H1 (cell line): ENCODE results near the gene XRN2. TPM values are rescaled to one million over a fixed set of nuclear protein-coding genes. Genes with fewer than 3 reads are reported as not detected.

Experiments used
- CTCF ChIA-PET: fragments of 300-600 bp; sonication (Branson Sonifier 250); formaldehyde crosslinking; loops from one replicate; lab custom pipeline; 2021; ENCODE audit not compliant: partially characterized antibody; lab: Charles Lee
- POLR2A ChIA-PET: fragments of 300-600 bp; sonication (Branson Sonifier 250); formaldehyde crosslinking; loops from one replicate; lab custom pipeline; 2021; ENCODE audit warnings: inconsistent platforms; ENCODE audit not compliant: partially characterized antibody; lab: Charles Lee
- DNase-seq, 2 experiments: peaks; one replicate each; pipeline versions ENCODE4 v3.0.0 to v3.0.0-alpha.2; 2010 to 2022; ENCODE audit warnings: low spot score in 2 of 2, low read depth in 1 of 2, mixed read lengths in 1 of 2
- FAIRE-seq: peaks from 2 replicates; lab custom pipeline; 2011; peaks lifted over from hg19 to GRCh38; lab: Jason Lieb, UNC
- H2AFZ ChIP-seq: 2 replicates; pipeline ENCODE4 v1.8.1; 2012; ENCODE audit warnings: low read length, inconsistent platforms
- H2AK5ac ChIP-seq: 2 replicates; pipeline ENCODE4 v1.6.1; 2013; ENCODE audit warnings: low read depth, low read length
- H2BK120ac ChIP-seq: replicated peaks from 2 replicates; pipeline ENCODE3; 2013; ENCODE audit warnings: low read depth, low read length, inconsistent platforms
- H2BK12ac ChIP-seq: 2 replicates; pipeline ENCODE4 v1.6.1; 2013; ENCODE audit warnings: low read depth, low read length
- H2BK15ac ChIP-seq: 2 replicates; pipeline ENCODE4 v1.6.1; 2013; ENCODE audit warnings: low read length
- H2BK20ac ChIP-seq: 2 replicates; pipeline ENCODE4 v1.6.1; 2013; ENCODE audit warnings: low read length
- H2BK5ac ChIP-seq: 2 replicates; pipeline ENCODE4 v1.6.1; 2013; ENCODE audit warnings: low read depth, low read length
- H3K14ac ChIP-seq: 2 replicates; pipeline ENCODE4 v1.6.1; 2013; ENCODE audit warnings: inconsistent platforms; ENCODE audit not compliant: insufficient read length
- H3K18ac ChIP-seq: 2 replicates; pipeline ENCODE4 v1.6.1; 2013; ENCODE audit warnings: low read length; ENCODE audit errors: extremely low read depth
- H3K23ac ChIP-seq: 2 replicates; pipeline ENCODE4 v1.6.1; 2013; ENCODE audit warnings: inconsistent platforms; ENCODE audit not compliant: insufficient read length
- H3K23me2 ChIP-seq: 2 replicates; pipeline ENCODE4 v1.6.1; 2013; ENCODE audit warnings: low read depth, low read length
- H3K27ac ChIP-seq: 2 replicates; pipeline ENCODE4 v1.6.1; 2011; ENCODE audit warnings: low read depth, low read length, inconsistent platforms
- H3K27me3 ChIP-seq, 4 experiments: replicated peaks in 1 of 4; 1 replicate in 1 of 4; 2 replicates in 3 of 4; pipeline versions ENCODE4 v1.6.1 to v1.8.1; 2011 to 2013; ENCODE audit warnings: low read length in 3 of 4, mild to moderate bottlenecking in 3 of 4, inconsistent platforms in 2 of 4, mixed read lengths in 2 of 4, moderate library complexity in 1 of 4; ENCODE audit not compliant: control insufficient read depth in 3 of 4, insufficient read depth in 3 of 4; ENCODE audit errors: extremely low read depth in 1 of 4
- H3K36me3 ChIP-seq, 4 experiments: 2 replicates each; pipeline versions ENCODE4 v1.6.1 to v1.8.1; 2011 to 2013; ENCODE audit warnings: mild to moderate bottlenecking in 4 of 4, low read length in 3 of 4, moderate library complexity in 2 of 4, control low read depth in 1 of 4, inconsistent platforms in 1 of 4; ENCODE audit not compliant: insufficient read depth in 4 of 4, control insufficient read depth in 2 of 4
- H3K4ac ChIP-seq: replicated peaks from 2 replicates; pipeline ENCODE3; 2013; ENCODE audit warnings: low read length, low read depth, mixed read lengths, inconsistent platforms; ENCODE audit not compliant: insufficient read length
- H3K4me1 ChIP-seq, 4 experiments: replicated peaks in 1 of 4; 1 replicate in 1 of 4; 2 replicates in 3 of 4; pipeline versions ENCODE4 v1.6.1 to v1.8.1; 2011 to 2013; ENCODE audit warnings: low read length in 3 of 4, inconsistent platforms in 2 of 4, mixed read lengths in 1 of 4; ENCODE audit not compliant: insufficient read depth in 4 of 4, control insufficient read depth in 3 of 4
- H3K4me2 ChIP-seq, 2 experiments: 2 replicates each; pipeline versions ENCODE4 v1.6.1 to v1.8.1; 2011 to 2013; ENCODE audit warnings: low read depth in 2 of 2, low read length in 2 of 2, control low read depth in 1 of 2, inconsistent platforms in 1 of 2, mild to moderate bottlenecking in 1 of 2; ENCODE audit not compliant: insufficient read depth in 1 of 2
- H3K4me3 ChIP-seq, 4 experiments: fragments of 200-600, 300-600 bp in 1 of 4; sonication (generic), shearing (Covaris generic), sonication (Bioruptor Twin) in 1 of 4; 2 replicates each; pipeline versions ENCODE4 v1.5.1 to v1.8.1; 2011 to 2016; ENCODE audit warnings: low read length in 4 of 4, low read depth in 3 of 4, control low read depth in 2 of 4, inconsistent platforms in 2 of 4, mild to moderate bottlenecking in 2 of 4, mixed read lengths in 1 of 4, moderate library complexity in 1 of 4; ENCODE audit not compliant: insufficient read depth in 2 of 4; ENCODE audit errors: extremely low read depth in 1 of 4
- H3K56ac ChIP-seq: replicated peaks from 2 replicates; pipeline ENCODE3; 2013; ENCODE audit warnings: low read depth, mild to moderate bottlenecking, mixed read lengths, low read length, inconsistent platforms; ENCODE audit not compliant: insufficient read length
- H3K79me1 ChIP-seq: 2 replicates; pipeline ENCODE4 v1.6.1; 2013; ENCODE audit warnings: low read depth, low read length, control low read depth
- H3K79me2 ChIP-seq, 2 experiments: 2 replicates each; pipeline versions ENCODE4 v1.6.1 to v1.8.1; 2012 to 2013; ENCODE audit warnings: low read length in 2 of 2, mild to moderate bottlenecking in 2 of 2, inconsistent platforms in 1 of 2; ENCODE audit not compliant: insufficient read depth in 2 of 2, control insufficient read depth in 1 of 2
- H3K9ac ChIP-seq, 4 experiments: replicated peaks in 1 of 4; 1 replicate in 1 of 4; 2 replicates in 3 of 4; pipeline versions ENCODE4 v1.6.1 to v1.8.1; 2011 to 2013; ENCODE audit warnings: low read depth in 3 of 4, low read length in 3 of 4, control low read depth in 2 of 4, mild to moderate bottlenecking in 2 of 4, moderate library complexity in 2 of 4, inconsistent platforms in 1 of 4; ENCODE audit errors: extremely low read depth in 1 of 4
- H3K9me3 ChIP-seq, 2 experiments: 2 replicates each; pipeline versions ENCODE4 v1.6.1 to v1.8.1; 2012 to 2013; ENCODE audit warnings: mild to moderate bottlenecking in 2 of 2, moderate library complexity in 2 of 2, control low read depth in 1 of 2, inconsistent platforms in 1 of 2, low read depth in 1 of 2, low read length in 1 of 2, mixed read lengths in 1 of 2; ENCODE audit not compliant: insufficient read depth in 2 of 2
- H4K20me1 ChIP-seq, 2 experiments: replicated peaks in 1 of 2; 2 replicates each; pipeline versions ENCODE3 to v1.8.1; 2011 to 2013; ENCODE audit warnings: inconsistent platforms in 2 of 2, low read length in 2 of 2, mild to moderate bottlenecking in 1 of 2; ENCODE audit not compliant: insufficient read depth in 2 of 2, control insufficient read depth in 1 of 2
- H4K5ac ChIP-seq: 2 replicates; pipeline ENCODE4 v1.6.1; 2013; ENCODE audit warnings: low read length, low read depth, mixed read lengths, inconsistent platforms; ENCODE audit not compliant: insufficient read length
- H4K8ac ChIP-seq: 2 replicates; pipeline ENCODE4 v1.8.0; 2013; ENCODE audit warnings: mild to moderate bottlenecking, moderate library complexity, low read length, inconsistent platforms; ENCODE audit not compliant: insufficient read depth; ENCODE audit errors: extremely low read depth
- H4K91ac ChIP-seq: replicated peaks from 2 replicates; pipeline ENCODE3; 2013; ENCODE audit warnings: low read length, mixed read lengths, inconsistent platforms; ENCODE audit not compliant: insufficient read length
- ASH2L ChIP-seq: fragments of 200-600, 300-600 bp; sonication (generic); IDR thresholded peaks from one replicate; pipeline ENCODE4 v1.7.1; 2017; ENCODE audit warnings: low read length
- ATF2 ChIP-seq: IDR thresholded peaks from 2 replicates; pipeline ENCODE4 v1.6.1; 2012; ENCODE audit warnings: low read length, inconsistent platforms
- CBX5 ChIP-seq: fragments of 300-800, 300-1000 bp; sonication (generic); IDR thresholded peaks from 2 replicates; pipeline ENCODE4 v1.7.1; 2016; ENCODE audit warnings: antibody characterized with exemption, low read length, low read depth
- CHD1 ChIP-seq: IDR thresholded peaks from 2 replicates; pipeline ENCODE4 v1.6.1; 2012; ENCODE audit warnings: low read depth, low read length, improper control_type of control experiment
- EGR1 ChIP-seq: IDR thresholded peaks from 2 replicates; pipeline ENCODE4 v1.6.1; 2011; ENCODE audit warnings: low read depth, low read length, borderline replicate concordance
- KDM4A ChIP-seq: IDR thresholded peaks from one replicate; pipeline ENCODE4 v1.7.1; 2012; ENCODE audit warnings: low read depth, mild to moderate bottlenecking, moderate library complexity, low read length, inconsistent platforms; ENCODE audit not compliant: severe bottlenecking
- MAFK ChIP-seq: IDR thresholded peaks from 2 replicates; pipeline ENCODE4 v1.6.1; 2012; ENCODE audit warnings: low read depth, mild to moderate bottlenecking, improper control_type of control experiment, low read length
- NRF1 ChIP-seq: IDR thresholded peaks from 2 replicates; pipeline ENCODE4 v1.6.1; 2011; ENCODE audit warnings: mild to moderate bottlenecking, low read depth, low read length, improper control_type of control experiment
- POU5F1 ChIP-seq: IDR thresholded peaks from 2 replicates; pipeline ENCODE4 v1.6.1; 2011; ENCODE audit warnings: low read depth, mild to moderate bottlenecking, low read length, moderate library complexity
- RBBP5 ChIP-seq: IDR thresholded peaks from 2 replicates; pipeline ENCODE4 v1.7.1; 2012; ENCODE audit warnings: low read depth, mild to moderate bottlenecking, inconsistent platforms, low read length, moderate library complexity, borderline replicate concordance
- YY1 ChIP-seq: IDR thresholded peaks from 2 replicates; pipeline ENCODE4 v1.6.1; 2011; ENCODE audit warnings: low read depth, mild to moderate bottlenecking, low read length
- WGBS, 2 experiments: shearing (Covaris generic) in 1 of 2; methylation state at CpG; one replicate each; pipeline versions ENCODE4 v1.1.6 to v1.1.7; 2013 to 2015; ENCODE audit warnings: low lambda C conversion rate in 2 of 2, mixed read lengths in 2 of 2, inconsistent platforms in 1 of 2, low coverage in 1 of 2, missing lambda C conversion rate in 1 of 2; ENCODE audit not compliant: insufficient replicate concordance in 2 of 2, insufficient coverage in 1 of 2, insufficient read length in 1 of 2; ENCODE audit errors: extremely low coverage in 1 of 2, missing lambda C conversion rate in 1 of 2; 5-methylcytosine and 5-hydroxymethylcytosine counted together
- polyA plus RNA-seq, 7 experiments: library from polyadenylated mRNA; depleted of rRNA in 3 of 7; stranded (reverse) in 5 of 7; unstranded in 2 of 7; fragments of >200 nt in 5 of 7; fragments of 200-250 nt in 2 of 7; gene quantifications; 1 replicate in 5 of 7; 2 replicates in 1 of 7; 4 replicates in 1 of 7; pipeline versions ENCODE4 v1.2.1 to v1.2.3, GENCODE V29; 2011 to 2013; ENCODE audit warnings: missing spikeins in 2 of 7, mixed read lengths in 2 of 7
- total RNA-seq: library from RNA; stranded (reverse); fragmentation: NEBNext Ultra II Directional; extraction: Animal tissue kit (Norgen Biotek cat#: 25700); gene quantifications from 2 replicates; pipeline ENCODE4 v1.2.1, GENCODE V29; 2021
- TF ChIP-seq, protein P1 (sequence below): IDR thresholded peaks from 2 replicates; pipeline ENCODE4 v1.6.1; 2011; ENCODE audit warnings: low read depth, mild to moderate bottlenecking, low read length; ENCODE audit not compliant: insufficient read depth

Gene XRN2
- total and polyA plus RNA-seq, 2 of the 8 experiments (the other 6 are each of a cell fraction or from before 2014, with no cell fraction given): 60.3 to 139 TPM

DNA sequence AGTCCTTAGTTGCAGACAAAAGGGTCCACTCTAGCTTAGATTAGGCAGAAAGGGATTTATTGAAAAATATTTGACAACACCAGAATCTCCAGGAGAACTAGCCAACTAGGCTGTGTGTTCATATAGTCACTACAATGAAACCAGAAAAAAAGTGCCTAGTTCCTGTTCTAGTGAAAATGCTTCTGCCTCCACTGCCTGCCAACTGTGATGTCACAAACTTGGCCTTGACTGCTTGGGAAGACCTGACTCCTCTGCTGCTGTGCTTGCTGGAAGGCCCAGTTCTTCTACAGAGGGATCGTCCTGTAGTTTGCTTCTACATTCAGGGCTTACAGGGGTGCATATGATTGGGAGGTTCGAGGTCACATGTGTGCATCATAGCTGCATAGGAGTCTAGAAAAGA, 40.3 kb upstream of the XRN2 start:
- DNase-seq (no peak), FAIRE-seq (no peak)
- Histone ChIP-seq H3K36me3 (no peaks in the 10 kb centered on the region), H3K27me3 (no peaks in the 10 kb centered on the region), H3K9me3 (peaks cover 8 to 11% of the 10 kb centered on the region in 2 experiments; a peak in 2 of 4 replicates), H3K4ac (no peak overlapping the region), H2AFZ (no peak overlapping the region), H3K23ac (no peak overlapping the region), H2BK5ac (no peak overlapping the region), H3K4me3 (no peak overlapping the region), H3K27ac (no peak overlapping the region), H2BK12ac (no peak overlapping the region), H3K56ac (no peak overlapping the region), H2AK5ac (no peak overlapping the region), H3K18ac (no peak overlapping the region), H4K8ac (no peak overlapping the region), H4K91ac (no peak overlapping the region), H2BK20ac (no peak overlapping the region), H3K4me2 (no peak overlapping the region), H2BK15ac (no peak overlapping the region), H3K23me2 (no peaks in the 10 kb centered on the region), H4K20me1 (no peaks in the 10 kb centered on the region), H3K9ac (no peak overlapping the region), H2BK120ac (no peak overlapping the region), H3K79me1 (no peaks in the 10 kb centered on the region), H4K5ac (no peak overlapping the region), H3K79me2 (no peaks in the 10 kb centered on the region), H3K4me1 (no peaks in the 10 kb centered on the region; a peak in 1 of 7 replicates), H3K14ac (no peak overlapping the region)
- WGBS, 2 experiments: 82% methylated on average over 2 of the region's 2 CpGs; no CpG with 5 or more reads in 1 of the 2 experiments
- CTCF ChIA-PET: interaction anchor here (1.1 to 1.7 kb wide), 2 partner anchors 27 to 227 kb away, joined by 3 to 10 read pairs; no protein-coding TSS in a partner anchor
- POLR2A ChIA-PET: no interaction called here
- TF ChIP-seq RBBP5: no peak
- TF ChIP-seq, protein P1, sequence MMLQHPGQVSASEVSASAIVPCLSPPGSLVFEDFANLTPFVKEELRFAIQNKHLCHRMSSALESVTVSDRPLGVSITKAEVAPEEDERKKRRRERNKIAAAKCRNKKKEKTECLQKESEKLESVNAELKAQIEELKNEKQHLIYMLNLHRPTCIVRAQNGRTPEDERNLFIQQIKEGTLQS: no peak
- no peak for TF ChIP-seq MAFK
- TF ChIP-seq YY1: no peak
- no peak for TF ChIP-seq EGR1
- TF ChIP-seq CBX5: no peak
- TF ChIP-seq CHD1: no peak
- no peak for TF ChIP-seq ASH2L
- TF ChIP-seq KDM4A: no peak
- TF ChIP-seq ATF2: no peak
- no peak for TF ChIP-seq NRF1
- no peak for TF ChIP-seq POU5F1
